GM12801 (cell line): ENCODE results near the gene TRRAP.

Experiments
- CTCF ChIP-seq: IDR thresholded peaks from one replicate; pipeline ENCODE4 v1.5.1; 2011; ENCODE audit warnings: control low read depth; ENCODE audit not compliant: insufficient read length; ENCODE audit errors: extremely low read depth

TRRAP gene

GRCh38 chr7:98887038-98887437, 8.7 kb downstream of the TRRAP start:
- no peak for TF ChIP-seq CTCF

GRCh38 chr7:98892609-98893008, 14.3 kb downstream of the TRRAP start:
- TF ChIP-seq CTCF: no peak

- TF ChIP-seq CTCF: no peak
Measured at GRCh38 chr7:98899816-98900215, 21.5 kb downstream of the TRRAP start.

GRCh38 chr7:98900815-98901214, 22.5 kb downstream of the TRRAP start:
- no peak for TF ChIP-seq CTCF

GRCh38 chr7:98902523-98902922, 24.2 kb downstream of the TRRAP start:
- TF ChIP-seq CTCF: no peak

- no peak for TF ChIP-seq CTCF
Measured at GRCh38 chr7:98903246-98903645, 24.9 kb downstream of the TRRAP start.

- no peak for TF ChIP-seq CTCF
Measured at GRCh38 chr7:98907570-98907969, 29.2 kb downstream of the TRRAP start.

GRCh38 chr7:98908585-98908984, 30.3 kb downstream of the TRRAP start:
- TF ChIP-seq CTCF: no peak
